GOT3 (cell line): ENCODE measurements around the gene HMGN5.
A peak's percentile ranks its signal among the peaks of the same experiment; 100 is the strongest.

Source experiments
- DNase-seq: peaks from one replicate; lab custom pipeline; 2025; ENCODE audit warnings: mixed read lengths; lab: John Stamatoyannopoulos, UW

HMGN5 gene

GRCh38 chrX:81201671-81202455 is at the start of gene HMGN5, which contains the start of gene SH3BGRL:
TSS of gene HMGN5 (minus strand) at chrX:81201913. CDS start at chrX:81121549, 80,364 bp downstream.
TSS of gene SH3BGRL (plus strand) at chrX:81202102. CDS start at chrX:81202201, 99 bp downstream.
- peak; percentile 2 for DNase-seq

GRCh38 chrX:81241753-81242152 is 40.0 kb upstream of the HMGN5 start:
- DNase-seq, result no peak

GRCh38 chrX:81240701-81241331 is 39.1 kb upstream of the HMGN5 start:
- no peak for DNase-seq

GRCh38 chrX:81238166-81238565 is 36.5 kb upstream of the HMGN5 start:
- DNase-seq, result no peak

GRCh38 chrX:81237516-81237915 is 35.8 kb upstream of the HMGN5 start:
- DNase-seq, result no peak

- DNase-seq, result no peak
Observed at GRCh38 chrX:81232218-81232617, 30.5 kb upstream of the HMGN5 start.

GRCh38 chrX:81231476-81231875 is 29.8 kb upstream of the HMGN5 start:
- no peak for DNase-seq

- no peak for DNase-seq
Observed at GRCh38 chrX:81229901-81230300, 28.2 kb upstream of the HMGN5 start.

GRCh38 chrX:81229229-81229628 is 27.5 kb upstream of the HMGN5 start:
- DNase-seq, result no peak

GRCh38 chrX:81215685-81216084 is 14.0 kb upstream of the HMGN5 start:
- DNase-seq, result no peak

GRCh38 chrX:81208916-81209315 is 7.2 kb upstream of the HMGN5 start:
- no peak for DNase-seq

GRCh38 chrX:81206476-81206875 is 4.8 kb upstream of the HMGN5 start:
- no peak for DNase-seq

GRCh38 chrX:81205551-81205950 is 3.8 kb upstream of the HMGN5 start:
- DNase-seq, result no peak

GRCh38 chrX:81202943-81203342 is 1.2 kb upstream of the HMGN5 start:
- no peak for DNase-seq

GRCh38 chrX:81202456-81202819 is 725 bp upstream of the HMGN5 start:
- DNase-seq, result no peak

GRCh38 chrX:81201071-81201470 is 642 bp downstream of the HMGN5 start:
- no peak for DNase-seq

- no peak for DNase-seq
Observed at GRCh38 chrX:81195712-81196111, 6.0 kb downstream of the HMGN5 start.

- DNase-seq, result no peak
Observed at GRCh38 chrX:81195259-81195658, 6.5 kb downstream of the HMGN5 start.

GRCh38 chrX:81174286-81174685 is 27.4 kb downstream of the HMGN5 start:
- DNase-seq, result no peak

- DNase-seq, result no peak
Observed at GRCh38 chrX:81168391-81168790, 33.3 kb downstream of the HMGN5 start.

- peak; percentile 51 for DNase-seq
Observed at GRCh38 chrX:81121513-81122363, 80.0 kb downstream of the HMGN5 start.

GRCh38 chrX:81120936-81121371 is 80.8 kb downstream of the HMGN5 start:
- DNase-seq, result no peak
